NB4 (cell line): ENCODE measurements around the gene GPC3.

Experiments used
- CTCF ChIP-seq: IDR thresholded peaks from one replicate; pipeline ENCODE4 v1.5.1; 2012; ENCODE audit warnings: low read depth, low read length
- MAX ChIP-seq: IDR thresholded peaks from 2 replicates; pipeline ENCODE4 v1.6.1; 2011; ENCODE audit warnings: low read depth, low read length
- MYC ChIP-seq: IDR thresholded peaks from 2 replicates; pipeline ENCODE4 v1.6.1; 2011; ENCODE audit warnings: low read depth, low read length
- POLR2A ChIP-seq: IDR thresholded peaks from 2 replicates; pipeline ENCODE4 v1.6.1; 2011; ENCODE audit warnings: mild to moderate bottlenecking; ENCODE audit not compliant: insufficient read length; ENCODE audit errors: extremely low read depth

- TF ChIP-seq POLR2A: no peak
- no peak for TF ChIP-seq CTCF
- TF ChIP-seq MYC: no peak
- no peak for TF ChIP-seq MAX
Measured at GRCh38 chrX:133602881-133603280, 382.5 kb downstream of the GPC3 start.
